Endodermal cell (in vitro differentiated cells): Measurements from ENCODE around the gene USP4. TPM values are rescaled to one million over a fixed set of nuclear protein-coding genes. Genes with fewer than 3 reads are reported as not detected.
"Not testable (repeated sequence)": the region's sequence is repeated elsewhere in the genome, so short reads cannot be mapped to it uniquely, and the experiment has no call there.

ENCODE experiments used
- DNase-seq: peaks from one replicate; pipeline ENCODE4 v3.0.0-alpha.2; 2017
- H3K27ac ChIP-seq: 2 replicates; pipeline ENCODE4 v1.5.1; 2013; ENCODE audit warnings: mild to moderate bottlenecking, low read depth, low read length, moderate library complexity
- H3K27me3 ChIP-seq: 2 replicates; pipeline ENCODE4 v1.6.1; 2013; ENCODE audit warnings: mild to moderate bottlenecking, low read length, moderate library complexity; ENCODE audit not compliant: insufficient read depth, control insufficient read depth, poor library complexity, severe bottlenecking
- H3K36me3 ChIP-seq: 2 replicates; pipeline ENCODE4 v1.7.0; 2013; ENCODE audit warnings: mild to moderate bottlenecking, low read length, moderate library complexity; ENCODE audit not compliant: control insufficient read depth, insufficient read depth
- H3K4me1 ChIP-seq: one replicate; pipeline ENCODE4 v1.7.0; 2013; ENCODE audit warnings: low read length; ENCODE audit not compliant: control insufficient read depth, insufficient read depth
- H3K4me3 ChIP-seq: 2 replicates; pipeline ENCODE4 v1.5.1; 2013; ENCODE audit warnings: mild to moderate bottlenecking, low read length, moderate library complexity
- H3K9ac ChIP-seq: 2 replicates; pipeline ENCODE4 v1.6.1; 2013; ENCODE audit warnings: mild to moderate bottlenecking, low read length, moderate library complexity; ENCODE audit not compliant: poor library complexity, severe bottlenecking; ENCODE audit errors: extremely low read depth
- H3K9me3 ChIP-seq: 2 replicates; pipeline ENCODE4 v1.6.1; 2013; ENCODE audit warnings: mild to moderate bottlenecking, low read length, moderate library complexity; ENCODE audit not compliant: control insufficient read depth
- H3K27ac Mint-ChIP-seq: 2 replicates; pipeline ENCODE4 v1.8.0; 2020; ENCODE audit warnings: mixed read lengths
- H3K27me3 Mint-ChIP-seq: 2 replicates; pipeline ENCODE4 v1.8.0; 2021; ENCODE audit warnings: mild to moderate bottlenecking, mixed read lengths; ENCODE audit not compliant: insufficient read depth
- H3K36me3 Mint-ChIP-seq: 2 replicates; pipeline ENCODE4 v1.8.0; 2020; ENCODE audit warnings: low read depth, mixed read lengths
- H3K4me1 Mint-ChIP-seq: 2 replicates; pipeline ENCODE4 v1.8.0; 2020; ENCODE audit warnings: mixed read lengths
- H3K4me3 Mint-ChIP-seq: 2 replicates; pipeline ENCODE4 v1.8.0; 2020; ENCODE audit warnings: mild to moderate bottlenecking, moderate library complexity, mixed read lengths
- H3K9me3 Mint-ChIP-seq: 2 replicates; pipeline ENCODE4 v1.8.0; 2020; ENCODE audit warnings: mild to moderate bottlenecking, mixed read lengths
- CTCF ChIP-seq: fragments of 200-600 bp; sonication (generic); conservative IDR thresholded peaks from 2 replicates; pipeline ENCODE4 v1.5.0; 2021; ENCODE audit warnings: antibody characterized with exemption, mild to moderate bottlenecking
- WGBS, 2 experiments: methylation state at CpG; one replicate each; pipeline versions ENCODE4 v1.1.5 to v1.1.7; 2013; ENCODE audit warnings: missing lambda C conversion rate in 2 of 2, mixed read lengths in 1 of 2; ENCODE audit not compliant: insufficient coverage in 1 of 2, insufficient read length in 1 of 2; 5-methylcytosine and 5-hydroxymethylcytosine counted together
- total RNA-seq, 2 donors: library from RNA; stranded (reverse); fragmentation: NEBNext Ultra II Directional in 1 of 2; extraction: Animal tissue kit (Norgen Biotek cat#: 25700) in 1 of 2; gene quantifications; 2 replicates in 1 of 2; 3 replicates in 1 of 2; pipeline ENCODE4 v1.2.1, GENCODE V29; 2021

The USP4 gene
- total RNA-seq, 2 donors from 2014 or later, result 48.3 to 48.9 TPM

- Mint-ChIP-seq H3K9me3 (no peaks in the 10 kb centered on the region), H3K4me3 (no peak overlapping the region), H3K36me3 (no peaks in the 10 kb centered on the region), H3K27ac (no peak overlapping the region), H3K27me3 (no peaks in the 10 kb centered on the region), H3K4me1 (no peaks in the 10 kb centered on the region)
- no peaks in the 10 kb centered on the region for H3K36me3 ChIP-seq
- no peak overlapping the region for H3K4me3 ChIP-seq
- no peaks in the 10 kb centered on the region for H3K9me3 ChIP-seq
- 90 to 97% methylated on average over 1 to 2 of the region's 3 CpGs for WGBS, 2 experiments
- TF ChIP-seq CTCF, result no peak
- no peak overlapping the region for H3K9ac ChIP-seq
- H3K27me3 ChIP-seq, result no peaks in the 10 kb centered on the region
- DNase-seq, result no peak
- H3K4me1 ChIP-seq, result no peaks in the 10 kb centered on the region
- H3K27ac ChIP-seq, result no peak overlapping the region
Observed at GRCh38 chr3:49253512-49253911, 86.3 kb downstream of the USP4 start.

DNA sequence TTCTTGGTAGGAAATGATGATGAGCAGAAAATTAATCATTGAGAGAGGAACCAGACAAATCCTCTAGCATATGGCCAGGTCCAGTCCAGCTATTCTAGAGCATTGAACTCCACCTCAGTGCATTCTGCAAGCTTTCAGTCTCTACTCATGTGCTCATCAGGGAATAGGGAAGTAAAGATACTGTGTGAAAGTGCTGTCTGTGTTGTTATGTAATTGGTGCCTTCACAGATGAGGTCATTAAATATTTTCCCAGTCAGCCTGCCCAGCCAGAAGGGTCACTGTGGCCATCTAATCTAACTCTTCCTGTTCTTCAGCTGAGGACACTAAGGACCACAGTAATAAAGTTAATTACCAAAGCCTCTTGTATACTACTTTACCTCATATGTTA, 91.0 kb downstream of the USP4 start:
- TF ChIP-seq CTCF, result no peak
- Histone ChIP-seq H3K27me3 (no peaks in the 10 kb centered on the region), H3K36me3 (no peaks in the 10 kb centered on the region), H3K4me3 (no peak overlapping the region), H3K27ac (no peak overlapping the region), H3K9me3 (no peaks in the 10 kb centered on the region), H3K9ac (no peak overlapping the region), H3K4me1 (no peaks in the 10 kb centered on the region)
- Mint-ChIP-seq H3K27me3 (no peaks in the 10 kb centered on the region), H3K4me1 (no peaks in the 10 kb centered on the region), H3K4me3 (no peak overlapping the region), H3K27ac (no peak overlapping the region), H3K36me3 (no peaks in the 10 kb centered on the region), H3K9me3 (no peaks in the 10 kb centered on the region)
- DNase-seq, result no peak

GRCh38 chr3:49244581-49245205, 95.2 kb downstream of the USP4 start:
- Mint-ChIP-seq H3K27ac (no peak overlapping the region), H3K4me3 (no peak overlapping the region), H3K4me1 (no peaks in the 10 kb centered on the region), H3K36me3 (no peaks in the 10 kb centered on the region), H3K9me3 (peaks cover 3% of the 10 kb centered on the region), H3K27me3 (no peaks in the 10 kb centered on the region)
- TF ChIP-seq CTCF, result no peak
- Histone ChIP-seq H3K9ac (no peak overlapping the region), H3K4me3 (no peak overlapping the region), H3K36me3 (no peaks in the 10 kb centered on the region), H3K27ac (no peak overlapping the region), H3K27me3 (no peaks in the 10 kb centered on the region), H3K9me3 (no peaks in the 10 kb centered on the region), H3K4me1 (no peaks in the 10 kb centered on the region)
- no peak for DNase-seq
- 77 to 78% methylated on average over 1 of the region's 1 CpG for WGBS, 2 experiments

DNA sequence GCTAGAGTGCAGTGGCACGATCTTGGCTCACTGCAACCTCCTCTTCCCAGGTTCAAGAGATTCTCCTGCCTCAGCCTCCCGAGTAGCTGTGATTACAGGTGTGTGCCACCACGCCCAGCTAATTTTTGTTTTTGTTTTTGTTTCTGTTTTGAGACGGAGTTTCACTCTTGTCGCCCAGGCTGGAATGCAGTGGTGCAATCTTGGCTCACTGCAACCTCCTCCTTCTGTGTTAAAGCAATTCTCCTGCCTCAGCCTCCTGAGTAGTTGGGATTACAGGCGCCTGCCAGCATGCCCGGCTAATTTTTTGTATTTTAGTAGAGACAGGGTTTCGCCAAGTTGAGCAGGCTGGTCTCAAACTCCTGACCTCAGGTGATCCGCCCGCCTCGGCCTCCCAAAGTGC, 99.8 kb downstream of the USP4 start:
- not testable (repeated sequence) for H3K27me3 Mint-ChIP-seq, H3K36me3 Mint-ChIP-seq, H3K36me3 ChIP-seq, H3K4me1 ChIP-seq, H3K4me3 Mint-ChIP-seq, H3K9ac ChIP-seq, H3K4me1 Mint-ChIP-seq, H3K27ac Mint-ChIP-seq, DNase-seq, H3K4me3 ChIP-seq, H3K27me3 ChIP-seq, H3K27ac ChIP-seq
- peaks cover 24% of the 10 kb centered on the region for H3K9me3 Mint-ChIP-seq
- 93 to 100% methylated on average over 3 to 11 of the region's 11 CpGs for WGBS, 2 experiments
- peaks cover 18% of the 10 kb centered on the region for H3K9me3 ChIP-seq
